Activated naive CD4-positive, alpha-beta T cell treated with anti-CD3 and anti-CD28 coated beads, Interleukin-2, amount 50 U/mL, for 24 hours (primary cell): ENCODE data around the gene THSD4.
A peak's percentile ranks its signal among the peaks of the same experiment; 100 is the strongest.

ENCODE experiments used
- H3K27ac Mint-ChIP-seq: one replicate; pipeline ENCODE4 v1.8.0; 2021; ENCODE audit warnings: mild to moderate bottlenecking, mixed read lengths
- H3K27me3 Mint-ChIP-seq: one replicate; pipeline ENCODE4 v1.8.0; 2021; ENCODE audit warnings: mixed read lengths
- H3K36me3 Mint-ChIP-seq: one replicate; pipeline ENCODE4 v1.8.0; 2021; ENCODE audit warnings: mixed read lengths
- H3K4me1 Mint-ChIP-seq: one replicate; pipeline ENCODE4 v1.8.0; 2021; ENCODE audit warnings: mixed read lengths
- H3K4me3 Mint-ChIP-seq: one replicate; pipeline ENCODE4 v1.8.0; 2021; ENCODE audit warnings: mild to moderate bottlenecking, mixed read lengths
- H3K9me3 Mint-ChIP-seq: one replicate; pipeline ENCODE4 v1.8.0; 2021; ENCODE audit warnings: mixed read lengths

THSD4 gene

DNA sequence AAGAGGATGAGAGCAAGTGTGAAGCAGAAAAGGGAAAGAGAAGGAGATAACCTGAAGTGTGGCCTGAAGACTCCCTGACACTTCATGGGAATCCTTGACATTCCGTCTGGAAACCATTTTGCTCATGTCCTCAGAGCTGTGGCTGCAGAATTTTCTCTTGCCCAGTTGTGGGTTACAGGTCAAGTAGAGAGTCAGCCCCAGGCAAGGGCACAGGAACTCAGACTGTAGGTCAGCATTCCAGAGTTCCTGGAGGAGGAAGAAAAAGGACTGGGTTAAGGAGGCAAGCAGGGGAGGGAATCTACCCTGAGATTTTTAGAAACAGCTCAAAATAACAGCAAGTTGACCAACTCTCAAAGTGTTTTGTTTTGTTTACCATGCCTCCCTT is 4.1 kb upstream of the THSD4 start:
- Mint-ChIP-seq H3K9me3 (no peaks in the 10 kb centered on the region), H3K4me1 (peaks cover 3% of the 10 kb centered on the region), H3K4me3 (no peak overlapping the region), H3K36me3 (no peaks in the 10 kb centered on the region), H3K27me3 (peaks cover 11% of the 10 kb centered on the region), H3K27ac (no peak overlapping the region)

DNA sequence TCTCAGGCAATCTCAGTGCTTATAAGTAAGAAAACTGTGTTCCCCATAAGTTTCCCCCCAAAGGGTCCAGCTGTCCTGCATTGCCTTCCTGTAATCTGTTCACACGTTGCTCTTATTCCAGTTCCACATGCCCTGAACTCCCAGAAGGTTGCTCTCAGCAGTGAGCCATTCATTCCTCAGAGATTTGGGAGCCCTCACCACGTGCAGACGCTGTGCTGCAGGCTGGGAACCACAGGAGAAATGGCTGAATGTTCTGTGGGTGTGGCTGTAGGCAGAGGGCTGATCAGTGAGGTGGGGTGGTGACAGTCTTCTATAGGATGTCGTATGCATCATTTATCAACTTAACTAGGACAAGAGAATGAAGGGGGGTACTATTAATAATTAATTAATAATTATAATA is 3.3 kb upstream of the THSD4 start:
- peaks cover 8% of the 10 kb centered on the region for H3K4me1 Mint-ChIP-seq
- H3K36me3 Mint-ChIP-seq = no peaks in the 10 kb centered on the region
- no peaks in the 10 kb centered on the region for H3K9me3 Mint-ChIP-seq
- H3K27me3 Mint-ChIP-seq = peaks cover 18% of the 10 kb centered on the region
- no peak overlapping the region for H3K27ac Mint-ChIP-seq
- no peak overlapping the region for H3K4me3 Mint-ChIP-seq

DNA sequence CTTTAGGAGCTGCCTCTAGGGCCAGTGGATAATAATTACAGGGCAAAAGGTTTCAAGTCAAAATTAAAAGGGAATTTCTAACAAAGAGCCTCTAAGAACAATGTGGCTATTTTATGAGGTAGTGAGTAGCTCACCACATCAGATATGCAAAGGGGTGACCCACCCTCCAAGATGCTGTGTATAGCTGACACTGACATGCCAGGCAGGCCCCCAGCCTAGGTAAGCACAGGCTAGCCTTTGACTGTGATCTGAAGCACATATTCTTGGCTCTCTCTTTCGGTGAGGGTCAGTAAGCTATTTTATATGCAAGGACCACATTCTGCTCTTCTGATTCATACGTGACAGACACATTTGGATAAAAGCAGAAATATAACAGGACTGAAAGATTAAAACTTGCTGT is 2.8 kb upstream of the THSD4 start:
- Mint-ChIP-seq H3K9me3 (no peaks in the 10 kb centered on the region), H3K36me3 (no peaks in the 10 kb centered on the region), H3K4me3 (no peak overlapping the region), H3K4me1 (peaks cover 8% of the 10 kb centered on the region), H3K27me3 (peaks cover 22% of the 10 kb centered on the region), H3K27ac (no peak overlapping the region)

DNA sequence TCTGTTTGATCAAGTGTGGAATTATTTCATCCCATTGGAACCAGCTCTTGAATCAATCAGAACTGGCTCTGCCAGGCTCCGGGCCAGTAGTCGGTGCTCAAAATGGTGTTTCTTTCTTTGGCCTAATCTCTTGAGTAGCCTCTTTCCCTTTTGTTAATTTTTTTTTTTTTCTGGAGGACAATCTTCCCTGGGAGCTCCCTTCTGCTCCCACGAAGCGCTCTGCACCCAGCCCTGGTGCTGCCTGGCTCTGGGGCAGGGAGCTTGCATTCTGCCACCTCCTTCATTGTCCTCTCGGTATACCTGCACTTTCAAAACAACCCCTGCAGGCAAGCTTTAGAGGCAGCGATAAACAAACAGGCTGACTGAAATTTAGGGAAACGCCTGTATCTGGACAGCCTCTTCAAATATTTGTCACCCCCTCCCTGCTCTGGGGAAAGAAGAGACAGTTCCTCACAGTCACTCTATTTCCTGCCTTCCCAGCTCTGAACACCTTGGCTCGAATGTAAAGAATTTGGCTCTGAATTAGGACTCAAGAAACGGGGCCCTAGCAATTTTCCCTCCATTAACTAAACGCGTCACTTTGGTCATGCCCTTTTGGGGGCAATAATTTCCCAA is 1.1 kb upstream of the THSD4 start:
- peaks cover 38% of the 10 kb centered on the region for H3K27me3 Mint-ChIP-seq
- no peaks in the 10 kb centered on the region for H3K9me3 Mint-ChIP-seq
- H3K4me3 Mint-ChIP-seq = peak overlapping the region; percentile 42
- no peaks in the 10 kb centered on the region for H3K36me3 Mint-ChIP-seq
- peaks cover 8% of the 10 kb centered on the region for H3K4me1 Mint-ChIP-seq
- no peak overlapping the region for H3K27ac Mint-ChIP-seq

DNA sequence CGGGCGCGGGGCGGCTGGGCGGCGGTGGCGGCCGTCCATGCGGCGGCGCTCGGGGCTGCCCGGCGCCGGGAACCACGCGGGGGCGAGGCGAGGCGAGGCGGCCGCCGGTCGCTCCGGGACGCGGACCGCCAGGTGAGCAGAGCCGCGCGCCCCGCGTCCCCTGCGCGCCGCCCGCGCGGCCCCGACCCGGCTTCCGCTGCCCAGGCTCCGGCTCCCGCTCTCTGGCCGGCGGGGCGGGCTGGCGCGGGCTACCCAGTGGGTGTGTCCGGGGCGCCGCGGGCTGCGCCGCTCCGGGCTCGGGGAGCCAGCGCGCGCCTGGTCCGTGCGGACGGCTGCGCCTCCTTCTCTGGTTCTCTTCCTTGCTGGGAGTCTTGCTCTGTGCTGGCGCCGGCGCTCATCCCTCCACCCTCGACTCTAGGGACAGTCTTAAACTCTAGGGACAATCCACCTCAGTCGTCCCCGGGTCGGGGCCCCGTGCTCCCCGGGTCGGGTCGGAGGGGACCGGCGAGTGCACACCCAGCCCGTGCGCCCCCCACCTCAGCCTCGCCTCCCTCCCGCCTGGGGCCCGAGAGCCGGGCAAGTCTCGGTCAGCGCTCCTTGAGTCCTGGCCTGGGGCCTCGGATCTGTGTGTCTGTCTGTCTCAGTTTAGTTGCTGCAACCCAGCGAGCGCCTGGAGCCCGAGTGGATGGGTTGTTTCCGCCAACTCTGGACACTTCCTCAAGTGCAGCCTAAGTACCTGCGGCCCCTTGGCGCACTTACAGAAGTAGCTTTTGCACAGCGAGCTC is 488 bp downstream of the THSD4 start:
- no peaks in the 10 kb centered on the region for H3K9me3 Mint-ChIP-seq
- H3K4me1 Mint-ChIP-seq = peaks cover 8% of the 10 kb centered on the region
- H3K27ac Mint-ChIP-seq = no peak overlapping the region
- no peaks in the 10 kb centered on the region for H3K36me3 Mint-ChIP-seq
- H3K27me3 Mint-ChIP-seq = peaks cover 40% of the 10 kb centered on the region
- H3K4me3 Mint-ChIP-seq = peak overlapping the region; percentile 61

DNA sequence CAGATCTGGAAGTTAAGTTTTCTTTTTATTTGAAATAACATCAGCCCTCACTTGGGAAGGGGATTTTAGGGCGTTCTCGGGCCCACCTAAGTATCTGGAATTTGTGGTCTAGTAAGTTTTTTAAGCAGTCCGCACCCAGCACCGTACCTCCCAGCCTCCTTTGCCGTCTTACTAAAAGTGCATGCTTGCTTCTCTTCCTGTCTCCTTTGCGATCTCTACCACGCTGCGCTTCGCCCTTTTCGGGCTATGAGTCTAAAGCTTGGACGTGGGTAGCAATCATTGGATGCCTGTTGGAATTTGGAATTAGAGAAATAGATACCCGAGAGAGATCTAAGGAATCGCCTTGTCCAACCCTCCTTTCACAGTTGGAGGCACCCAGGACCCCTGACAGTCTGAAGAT is 1.1 kb downstream of the THSD4 start:
- Mint-ChIP-seq H3K36me3 (no peaks in the 10 kb centered on the region), H3K4me1 (peaks cover 8% of the 10 kb centered on the region), H3K27me3 (peaks cover 37% of the 10 kb centered on the region), H3K9me3 (no peaks in the 10 kb centered on the region), H3K4me3 (peak overlapping the region; percentile 61), H3K27ac (no peak overlapping the region)

DNA sequence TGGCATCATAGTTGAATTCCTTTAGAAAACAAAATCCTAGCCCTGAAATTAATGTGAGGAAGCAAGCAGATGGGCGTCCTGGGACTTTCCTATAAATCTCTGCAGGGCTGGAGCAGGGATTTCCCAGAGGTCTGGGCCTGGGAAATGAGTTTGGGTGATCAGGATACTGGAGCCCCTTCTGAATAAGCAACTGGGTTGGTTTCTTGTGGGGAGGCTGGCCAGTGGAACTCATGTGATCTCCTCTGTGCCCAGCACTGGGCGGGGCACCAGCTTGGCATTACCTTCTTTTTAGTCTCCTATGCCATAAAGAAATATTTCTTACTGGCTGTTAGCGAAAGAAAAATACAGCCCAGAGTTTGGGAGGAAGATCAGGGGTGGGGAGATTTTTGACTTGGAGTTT is 1.7 kb downstream of the THSD4 start:
- H3K36me3 Mint-ChIP-seq = no peaks in the 10 kb centered on the region
- peak overlapping the region; percentile 61 for H3K4me3 Mint-ChIP-seq
- H3K4me1 Mint-ChIP-seq = peaks cover 8% of the 10 kb centered on the region
- no peak overlapping the region for H3K27ac Mint-ChIP-seq
- no peaks in the 10 kb centered on the region for H3K9me3 Mint-ChIP-seq
- peaks cover 37% of the 10 kb centered on the region for H3K27me3 Mint-ChIP-seq

DNA sequence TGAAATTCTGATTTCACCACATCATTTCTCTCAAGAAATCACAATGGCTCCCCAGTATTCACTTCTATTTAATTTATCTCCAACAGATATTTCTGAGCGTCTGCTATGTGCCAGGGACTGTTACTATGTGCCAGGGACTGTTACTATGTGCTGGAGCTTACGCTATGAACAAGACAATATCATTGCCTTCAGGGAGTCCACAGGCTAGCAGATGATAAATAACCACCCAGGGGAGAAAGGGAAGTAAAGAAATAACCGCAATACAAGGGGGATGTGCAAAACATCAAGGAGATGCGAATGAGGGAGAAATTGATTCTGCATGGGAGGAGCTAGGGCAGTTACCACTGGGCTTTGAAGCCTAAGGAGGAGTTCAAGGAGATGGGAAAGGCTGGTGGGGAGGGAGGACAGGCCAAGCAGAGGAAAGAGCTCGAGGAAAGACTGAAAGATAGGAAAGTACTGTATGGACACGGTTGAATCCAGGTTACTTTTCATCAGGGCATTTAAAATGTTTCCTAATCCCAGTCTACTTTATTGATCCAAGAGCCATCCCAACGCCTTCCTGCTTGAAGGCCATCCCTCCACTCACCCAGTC is 2.5 kb downstream of the THSD4 start:
- H3K4me1 Mint-ChIP-seq = peaks cover 8% of the 10 kb centered on the region
- no peak overlapping the region for H3K4me3 Mint-ChIP-seq
- peaks cover 37% of the 10 kb centered on the region for H3K27me3 Mint-ChIP-seq
- no peaks in the 10 kb centered on the region for H3K9me3 Mint-ChIP-seq
- H3K36me3 Mint-ChIP-seq = no peaks in the 10 kb centered on the region
- no peak overlapping the region for H3K27ac Mint-ChIP-seq

DNA sequence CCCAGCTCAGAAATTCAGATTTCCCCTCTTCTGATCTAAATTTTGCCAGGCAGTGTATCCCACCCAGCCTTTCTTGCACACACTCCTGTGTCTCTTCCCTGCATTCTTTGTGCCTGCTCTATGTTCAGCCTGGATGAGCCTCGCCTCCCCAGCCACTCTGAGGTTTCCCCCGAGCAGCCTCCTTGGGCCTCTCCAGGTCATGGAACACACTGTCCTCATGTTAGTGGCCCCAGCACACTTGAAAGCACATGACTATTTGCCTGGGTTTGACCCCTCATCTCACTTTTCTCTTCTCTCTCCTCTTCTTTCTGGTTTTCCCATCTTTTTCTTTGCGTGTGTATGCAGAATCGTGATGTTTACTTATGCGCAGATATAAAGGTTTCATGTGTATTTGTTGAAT is 3.1 kb downstream of the THSD4 start:
- H3K4me3 Mint-ChIP-seq = no peak overlapping the region
- H3K4me1 Mint-ChIP-seq = peaks cover 8% of the 10 kb centered on the region
- no peaks in the 10 kb centered on the region for H3K36me3 Mint-ChIP-seq
- H3K27ac Mint-ChIP-seq = no peak overlapping the region
- H3K27me3 Mint-ChIP-seq = peaks cover 37% of the 10 kb centered on the region
- H3K9me3 Mint-ChIP-seq = no peaks in the 10 kb centered on the region

DNA sequence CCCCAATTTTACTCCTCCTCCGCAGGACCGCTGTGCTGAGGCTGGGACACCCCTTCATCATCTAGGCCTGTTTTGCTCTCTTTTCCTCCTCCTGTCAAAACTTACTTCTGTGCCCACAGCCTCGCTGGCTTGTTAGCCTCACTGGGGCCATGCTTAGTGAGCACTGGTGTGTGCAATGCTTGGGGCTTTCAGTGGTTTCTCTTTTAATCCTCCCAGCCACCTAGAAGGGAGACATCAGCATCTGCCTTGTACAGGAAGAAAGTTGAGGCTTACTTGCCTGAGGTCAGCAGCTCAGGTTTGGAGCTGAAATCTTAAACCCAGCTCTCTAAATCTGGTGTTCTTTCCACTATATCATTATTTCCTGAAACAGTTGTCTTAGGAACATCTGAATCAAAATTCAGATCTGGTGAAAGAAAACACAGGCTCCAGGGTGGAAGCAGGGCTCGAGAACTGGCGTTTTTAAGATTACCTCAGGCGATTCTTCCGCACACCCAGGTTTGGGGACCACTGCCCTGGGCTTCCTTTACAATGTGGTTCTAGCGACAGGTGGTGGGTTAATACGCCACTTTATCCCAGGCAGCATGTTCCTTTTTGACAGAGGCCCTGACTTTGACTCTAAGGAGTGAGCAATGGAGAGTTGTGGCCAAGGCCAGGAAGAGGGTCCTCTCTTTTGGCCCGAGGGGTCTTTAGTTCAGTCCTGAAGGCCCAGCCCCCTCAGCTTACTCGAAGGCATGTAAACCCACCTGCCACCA is 3.8 kb downstream of the THSD4 start:
- Mint-ChIP-seq H3K4me1 (peaks cover 8% of the 10 kb centered on the region), H3K9me3 (no peaks in the 10 kb centered on the region), H3K27me3 (peaks cover 35% of the 10 kb centered on the region), H3K4me3 (no peak overlapping the region), H3K36me3 (no peaks in the 10 kb centered on the region), H3K27ac (no peak overlapping the region)

DNA sequence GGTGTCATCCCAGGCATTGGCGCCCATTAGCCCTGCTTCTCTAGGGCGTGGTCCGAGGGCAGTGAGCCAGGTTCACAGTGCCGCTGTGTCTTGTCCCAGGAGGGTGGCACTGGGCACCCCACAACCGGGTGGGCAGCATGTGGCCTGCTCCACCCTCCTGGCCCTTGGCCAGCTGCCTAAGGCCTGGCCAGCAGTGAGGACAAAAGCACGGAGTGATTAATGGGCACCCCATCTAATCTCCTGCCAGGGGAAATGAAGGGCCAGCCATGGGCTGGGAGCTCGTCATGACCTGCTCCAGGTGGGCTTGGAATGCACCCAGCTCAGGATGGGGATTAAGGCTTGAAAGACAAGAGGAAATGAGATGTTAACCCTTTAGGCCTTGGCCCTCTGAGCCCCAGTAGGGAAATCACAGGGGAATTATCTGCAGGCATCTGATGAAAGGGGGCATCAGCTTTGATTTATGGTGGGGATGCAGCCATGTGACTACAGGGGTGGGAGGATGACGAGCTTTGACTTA is 5.2 kb downstream of the THSD4 start:
- Mint-ChIP-seq H3K27me3 (peaks cover 30% of the 10 kb centered on the region), H3K9me3 (no peaks in the 10 kb centered on the region), H3K36me3 (no peaks in the 10 kb centered on the region), H3K4me1 (peaks cover 8% of the 10 kb centered on the region), H3K4me3 (no peak overlapping the region), H3K27ac (no peak overlapping the region)

DNA sequence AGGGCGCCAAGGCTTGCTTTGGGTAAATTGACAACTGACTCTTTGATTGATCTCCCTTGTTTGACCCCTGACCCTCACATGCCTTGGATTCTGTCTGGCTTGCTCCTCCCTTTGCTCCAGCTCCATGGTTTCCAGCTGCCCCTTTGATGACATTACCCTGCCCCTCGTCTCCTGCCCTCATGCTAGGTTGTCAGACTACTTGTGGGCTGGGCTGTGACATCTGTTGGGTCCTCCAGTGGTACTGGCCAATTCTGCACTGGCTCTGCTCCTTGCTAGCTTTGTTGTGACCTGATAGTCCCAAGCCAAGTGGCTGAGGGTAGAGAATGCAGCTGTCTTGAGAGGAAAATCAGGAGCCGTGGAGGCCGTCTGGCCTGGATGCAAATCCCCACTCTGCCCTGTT is 6.2 kb downstream of the THSD4 start:
- H3K27ac Mint-ChIP-seq = no peak overlapping the region
- no peaks in the 10 kb centered on the region for H3K9me3 Mint-ChIP-seq
- no peak overlapping the region for H3K4me3 Mint-ChIP-seq
- peaks cover 27% of the 10 kb centered on the region for H3K27me3 Mint-ChIP-seq
- no peaks in the 10 kb centered on the region for H3K36me3 Mint-ChIP-seq
- peaks cover 2% of the 10 kb centered on the region for H3K4me1 Mint-ChIP-seq

DNA sequence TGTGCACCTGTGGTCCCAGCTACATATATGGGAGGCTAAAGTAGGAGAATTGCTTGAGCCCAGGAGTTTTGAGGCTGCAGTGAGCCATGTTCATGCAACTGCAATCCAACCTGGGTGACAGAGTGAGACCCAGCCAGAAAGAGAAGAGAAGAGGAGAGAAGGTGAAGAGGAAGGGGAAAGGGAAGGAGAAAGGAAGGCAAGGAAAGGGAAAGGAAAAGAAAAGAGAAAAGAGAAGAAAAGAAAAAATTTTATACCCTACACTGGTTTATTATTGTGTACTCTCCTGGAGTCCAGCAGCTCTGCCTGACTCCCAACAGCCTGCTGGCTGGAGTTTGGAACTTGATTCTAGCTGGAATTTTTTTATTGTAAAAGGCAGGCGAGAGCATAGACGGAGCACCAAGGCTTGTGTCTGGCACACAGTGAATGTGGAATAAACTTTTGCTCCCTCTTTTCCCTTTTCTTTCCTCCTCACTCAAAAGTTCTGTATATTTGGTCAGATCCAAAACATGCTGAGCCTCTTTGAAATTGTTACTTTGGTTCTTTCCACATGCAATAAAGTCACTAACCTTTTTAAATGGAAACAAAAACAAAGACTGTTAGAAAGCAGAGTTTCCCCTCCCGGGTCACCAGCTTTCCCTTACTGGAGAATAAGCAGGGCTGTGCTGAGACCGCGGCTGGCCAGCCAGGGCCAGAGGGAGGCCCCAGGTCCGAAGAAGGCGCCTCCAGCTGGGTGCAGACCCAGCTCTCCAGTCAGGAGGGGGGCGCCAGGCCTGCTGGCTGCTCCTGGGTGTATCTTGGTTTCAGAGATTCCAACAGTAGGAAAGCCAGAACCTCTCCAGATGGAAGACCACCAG is 9.9 kb downstream of the THSD4 start:
- H3K36me3 Mint-ChIP-seq = no peaks in the 10 kb centered on the region
- peaks cover under 1% of the 10 kb centered on the region for H3K27me3 Mint-ChIP-seq
- no peak overlapping the region for H3K27ac Mint-ChIP-seq
- no peak overlapping the region for H3K4me3 Mint-ChIP-seq
- no peaks in the 10 kb centered on the region for H3K9me3 Mint-ChIP-seq
- H3K4me1 Mint-ChIP-seq = no peaks in the 10 kb centered on the region

DNA sequence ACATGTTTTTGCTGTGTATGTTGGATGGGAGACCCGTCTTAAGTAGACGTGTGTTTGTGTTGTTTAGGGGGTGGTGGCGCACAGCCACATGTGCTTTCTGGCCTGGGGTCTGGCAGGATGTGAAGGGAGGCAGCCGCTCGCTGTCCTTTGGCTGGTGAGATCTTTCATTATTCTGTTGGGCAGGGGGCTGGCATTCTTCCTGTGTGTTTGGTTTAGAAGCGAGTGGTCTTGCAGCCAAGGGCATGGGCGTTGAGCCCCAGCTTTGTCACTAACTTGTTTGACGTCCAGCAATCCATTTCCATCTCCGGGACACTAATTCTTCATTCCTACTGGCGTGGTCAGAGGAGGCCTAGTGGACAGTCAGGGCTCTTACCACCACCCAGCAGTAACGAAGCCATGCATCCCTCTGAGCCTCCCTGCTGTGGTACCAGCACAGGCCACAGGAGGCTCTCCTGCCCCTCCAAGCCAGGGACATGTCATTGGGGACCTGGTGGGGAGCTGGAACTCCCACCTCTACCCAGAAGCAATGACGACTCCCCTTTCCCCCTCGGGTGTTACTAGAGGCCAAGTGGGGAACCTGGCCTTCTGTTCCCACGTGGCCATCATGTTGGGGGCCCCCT is 10.7 kb downstream of the THSD4 start:
- Mint-ChIP-seq H3K27me3 (no peaks in the 10 kb centered on the region), H3K36me3 (no peaks in the 10 kb centered on the region), H3K9me3 (no peaks in the 10 kb centered on the region), H3K27ac (no peak overlapping the region), H3K4me3 (no peak overlapping the region), H3K4me1 (no peaks in the 10 kb centered on the region)

DNA sequence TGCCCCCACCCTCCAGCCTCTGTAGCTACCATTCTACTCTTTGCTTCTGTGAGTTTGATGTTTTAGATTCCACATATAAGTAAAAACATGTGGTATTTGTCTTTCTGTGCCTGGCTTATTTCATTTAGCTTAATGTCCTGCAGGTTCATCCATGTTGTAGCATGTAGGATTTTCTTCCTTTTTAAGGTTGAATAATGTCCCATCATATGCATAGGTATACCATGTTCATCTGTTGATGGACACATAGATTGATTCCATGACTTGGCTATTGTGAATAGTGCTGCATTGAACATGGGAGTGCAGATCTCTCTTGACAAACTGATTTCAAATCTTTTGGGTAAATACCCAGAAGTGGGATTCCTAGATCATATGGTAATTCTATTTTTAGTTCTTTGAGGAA is 11.8 kb downstream of the THSD4 start:
- no peaks in the 10 kb centered on the region for H3K4me1 Mint-ChIP-seq
- peaks cover 4% of the 10 kb centered on the region for H3K27me3 Mint-ChIP-seq
- no peaks in the 10 kb centered on the region for H3K36me3 Mint-ChIP-seq
- H3K9me3 Mint-ChIP-seq = no peaks in the 10 kb centered on the region
- H3K27ac Mint-ChIP-seq = no peak overlapping the region
- H3K4me3 Mint-ChIP-seq = no peak overlapping the region
